ENCODE measurements around the gene PIF1.

- TF ChIP-seq POLR2A (IDR thresholded peaks at IDR 0.05): no peak
- no peak for TF ChIP-seq CTCF (IDR thresholded peaks at IDR 0.05 in 4 of 5, conservative IDR thresholded peaks at IDR 0.05 in 1 of 5)
Observed at GRCh38 chr15:64813075-64813474, 12.4 kb downstream of the PIF1 start.
